Stimulated activated CD8-positive, alpha-beta memory T cell treated with anti-CD3 and anti-CD28 coated beads, Interleukin-15, amount 100 ng/mL, for 24 hours (primary cell): ENCODE results near the gene KDSR.
"Not testable (repeated sequence)": the region's sequence is repeated elsewhere in the genome, so short reads cannot be mapped to it uniquely, and the experiment has no call there.

Source experiments
- DNase-seq: peaks from one replicate; pipeline ENCODE4 v3.0.0-alpha.2; 2020; ENCODE audit warnings: low read depth

The KDSR gene

GRCh38 chr18:63366213-63367052 lies 573 bp downstream of the KDSR start:
- DNase-seq: peak; percentile 37

- no peak for DNase-seq
Measured at GRCh38 chr18:63365876-63366212, 1.2 kb downstream of the KDSR start.

GRCh38 chr18:63363951-63364350 lies 3.1 kb downstream of the KDSR start:
- DNase-seq: no peak

- DNase-seq: not testable (repeated sequence)
Measured at GRCh38 chr18:63363420-63363819, 3.6 kb downstream of the KDSR start.

- no peak for DNase-seq
Measured at GRCh38 chr18:63356272-63356896, 10.6 kb downstream of the KDSR start.

GRCh38 chr18:63350230-63350629 lies 16.8 kb downstream of the KDSR start:
- DNase-seq: no peak

- DNase-seq: no peak
Measured at GRCh38 chr18:63348508-63349136, 18.4 kb downstream of the KDSR start.

GRCh38 chr18:63346480-63347183 lies 20.4 kb downstream of the KDSR start:
- no peak for DNase-seq

- no peak for DNase-seq
Measured at GRCh38 chr18:63346031-63346430, 21.0 kb downstream of the KDSR start.

GRCh38 chr18:63344918-63345317 lies 22.1 kb downstream of the KDSR start:
- no peak for DNase-seq

- no peak for DNase-seq
Measured at GRCh38 chr18:63344263-63344662, 22.7 kb downstream of the KDSR start.

- no peak for DNase-seq
Measured at GRCh38 chr18:63342206-63342605, 24.8 kb downstream of the KDSR start.

- no peak for DNase-seq
Measured at GRCh38 chr18:63339920-63340484, 27.0 kb downstream of the KDSR start.

GRCh38 chr18:63336366-63337099 lies 30.5 kb downstream of the KDSR start:
- no peak for DNase-seq

- no peak for DNase-seq
Measured at GRCh38 chr18:63331105-63331504, 35.9 kb downstream of the KDSR start.

- no peak for DNase-seq
Measured at GRCh38 chr18:63329431-63330145, 37.4 kb downstream of the KDSR start.

GRCh38 chr18:63326011-63326410 lies 41.0 kb downstream of the KDSR start:
- DNase-seq: no peak

GRCh38 chr18:63325086-63325686 lies 41.8 kb downstream of the KDSR start:
- no peak for DNase-seq

- DNase-seq: no peak
Measured at GRCh38 chr18:63322908-63323634, 43.9 kb downstream of the KDSR start.

- DNase-seq: no peak
Measured at GRCh38 chr18:63322206-63322605, 44.8 kb downstream of the KDSR start.
